B cell (primary cell): ENCODE data around the gene MAG. TPM values are rescaled to one million over a fixed set of nuclear protein-coding genes. Genes with fewer than 3 reads are reported as not detected.

Source experiments
- ATAC-seq: fragments of 200-7000 bp; cut with Tn5 transposase; one replicate; pipeline ENCODE4 v1.10.0; 2021; ENCODE audit warnings: low read depth, mild to moderate bottlenecking, moderate number of reproducible peaks, moderate library complexity
- CTCF ChIA-PET: fragments of 350-600 bp; sonication (Branson Sonifier 250); formaldehyde crosslinking; loops from one replicate; lab custom pipeline; 2021; ENCODE audit warnings: antibody characterized with exemption, inconsistent platforms; lab: Charles Lee
- POLR2A ChIA-PET: fragments of 350-600 bp; sonication (Branson Sonifier 250); formaldehyde crosslinking; loops from one replicate; lab custom pipeline; 2021; ENCODE audit warnings: antibody characterized with exemption; lab: Charles Lee
- DNase-seq: peaks from one replicate; pipeline ENCODE4 v3.0.0; 2013
- H2AFZ ChIP-seq: 2 replicates; pipeline ENCODE4 v1.6.1; 2012; ENCODE audit warnings: mild to moderate bottlenecking, low read depth, low read length; ENCODE audit not compliant: insufficient read depth, poor library complexity, severe bottlenecking
- H3K27ac ChIP-seq, 2 donors: 1 replicate in 1 of 2; 2 replicates in 1 of 2; pipeline ENCODE4 v1.5.1; 2012 to 2013; ENCODE audit warnings: low read length in 2 of 2, mild to moderate bottlenecking in 2 of 2, moderate library complexity in 1 of 2
- H3K27me3 ChIP-seq, 4 experiments: fragments of 200-600 bp in 1 of 4; sonication (generic) in 1 of 4; replicated peaks in 1 of 4; 1 replicate in 2 of 4; 2 replicates in 2 of 4; pipeline versions ENCODE4 v1.6.1 to v1.7.0; 2013 to 2016; ENCODE audit warnings: low read length in 3 of 4, mild to moderate bottlenecking in 2 of 4, mixed read lengths in 1 of 4, moderate library complexity in 1 of 4; ENCODE audit not compliant: insufficient read depth in 4 of 4, control insufficient read depth in 3 of 4; ENCODE audit errors: control extremely low read depth in 1 of 4
- H3K36me3 ChIP-seq, 2 experiments: replicated peaks in 1 of 2; 1 replicate in 1 of 2; 2 replicates in 1 of 2; pipeline versions ENCODE4 v1.6.1 to v1.7.1; 2013; ENCODE audit warnings: low read length in 1 of 2; ENCODE audit not compliant: insufficient read depth in 2 of 2, control insufficient read depth in 1 of 2; ENCODE audit errors: control extremely low read depth in 1 of 2, extremely low read depth in 1 of 2
- H3K4me1 ChIP-seq, 2 donors: fragments of 200-600 bp in 1 of 2; sonication (generic) in 1 of 2; 1 replicate in 1 of 2; 2 replicates in 1 of 2; pipeline versions ENCODE4 v1.5.1 to v1.6.1; 2013 to 2017; ENCODE audit warnings: low read length in 2 of 2; ENCODE audit not compliant: control insufficient read depth in 2 of 2, insufficient read depth in 2 of 2
- H3K4me2 ChIP-seq: replicated peaks from 2 replicates; pipeline ENCODE3; 2012; ENCODE audit warnings: mild to moderate bottlenecking, low read depth, low read length; ENCODE audit not compliant: poor library complexity, severe bottlenecking
- H3K4me3 ChIP-seq, 5 experiments: fragments of 200-600 bp in 1 of 5; sonication (generic) in 1 of 5; 1 replicate in 3 of 5; 2 replicates in 2 of 5; pipeline versions ENCODE4 v1.5.1 to v1.7.0; 2011 to 2016; ENCODE audit warnings: low read length in 4 of 5, mild to moderate bottlenecking in 4 of 5, low read depth in 2 of 5, control low read depth in 1 of 5, moderate library complexity in 1 of 5; ENCODE audit not compliant: insufficient read depth in 1 of 5; ENCODE audit errors: control extremely low read depth in 1 of 5, extremely low read depth in 1 of 5
- H3K79me2 ChIP-seq: fragments of 200-600 bp; sonication (generic); one replicate; pipeline ENCODE4 v1.6.0; 2016; ENCODE audit warnings: low read length; ENCODE audit not compliant: control insufficient read depth, insufficient read depth
- H3K9ac ChIP-seq: fragments of 200-600 bp; sonication (generic); 2 replicates; pipeline ENCODE4 v1.6.1; 2017; ENCODE audit warnings: mild to moderate bottlenecking, low read length, moderate library complexity
- H3K9me3 ChIP-seq, 3 donors: one replicate each; pipeline versions ENCODE4 v1.6.1 to v1.7.1; 2013; ENCODE audit warnings: low read length in 2 of 3; ENCODE audit not compliant: control insufficient read depth in 2 of 3, insufficient read depth in 1 of 3; ENCODE audit errors: control extremely low read depth in 1 of 3
- H4K20me1 ChIP-seq: 2 replicates; pipeline ENCODE4 v1.6.0; 2012; ENCODE audit warnings: mild to moderate bottlenecking, low read length; ENCODE audit not compliant: insufficient read depth, control insufficient read depth, poor library complexity, severe bottlenecking
- H3K27ac Mint-ChIP-seq: one replicate; pipeline ENCODE4 v1.8.0; 2021; ENCODE audit warnings: mixed read lengths
- H3K27me3 Mint-ChIP-seq: one replicate; pipeline ENCODE4 v1.8.0; 2021; ENCODE audit warnings: mixed read lengths
- H3K4me1 Mint-ChIP-seq: one replicate; pipeline ENCODE4 v1.8.0; 2021; ENCODE audit warnings: mixed read lengths
- H3K4me3 Mint-ChIP-seq: one replicate; pipeline ENCODE4 v1.8.0; 2021; ENCODE audit warnings: mixed read lengths
- H3K9me3 Mint-ChIP-seq: one replicate; pipeline ENCODE4 v1.8.0; 2022; ENCODE audit warnings: mixed read lengths; ENCODE audit not compliant: insufficient read depth
- EZH2 ChIP-seq: IDR thresholded peaks from 2 replicates; pipeline ENCODE4 v1.6.1; 2012; ENCODE audit warnings: borderline replicate concordance, low read depth, mild to moderate bottlenecking, moderate library complexity, low read length; ENCODE audit not compliant: insufficient read depth, poor library complexity, severe bottlenecking
- WGBS: methylation state at CpG from one replicate; pipeline ENCODE4 v1.1.5; 2013; ENCODE audit warnings: missing lambda C conversion rate; ENCODE audit not compliant: insufficient coverage; 5-methylcytosine and 5-hydroxymethylcytosine counted together
- intact Hi-C: fragments of 100-400 bp; cut with micrococcal nuclease; formaldehyde crosslinking; loops from one replicate; pipeline ENCODE4 v1.10.0; 2022
- polyA plus RNA-seq: library from polyadenylated mRNA; depleted of rRNA; stranded (reverse); fragments of >200 nt; gene quantifications from 2 replicates; pipeline ENCODE4 v1.2.3, GENCODE V29; 2012
- total RNA-seq, 2 donors: library from RNA; stranded (reverse); fragments of 120-200 nt in 1 of 2; gene quantifications; 1 replicate in 1 of 2; 2 replicates in 1 of 2; pipeline versions ENCODE4 v1.2.3 to v1.2.4, GENCODE V29; 2013 to 2022
- TF ChIP-seq, protein P1 (sequence below): fragments of 200-600 bp; IDR thresholded peaks from one replicate; pipeline ENCODE4 v1.8.0; 2022; ENCODE audit warnings: antibody characterized with exemption, mild to moderate bottlenecking

MAG gene
- total and polyA plus RNA-seq, 2 donors (not counting 1 experiment from before 2014, with no cell fraction given) = 0.12 to 0.58 TPM

- Mint-ChIP-seq H3K9me3 (no peaks in the 10 kb centered on the region), H3K27me3 (no peaks in the 10 kb centered on the region), H3K4me1 (peaks cover 58% of the 10 kb centered on the region), H3K4me3 (peak overlapping the region; percentile 91), H3K27ac (peak overlapping the region; percentile 95)
- DNase-seq (no peak), ATAC-seq (no peak)
- no peaks in the 10 kb centered on the region for H3K9me3 ChIP-seq
- WGBS = under 1% methylated on average over 35 of the region's 40 CpGs
- peaks cover 40% of the 10 kb centered on the region for H3K79me2 ChIP-seq
- intact Hi-C loops = loop anchor here (1.0 to 5.0 kb wide), 2 partner anchors 126 to 200 kb away; no protein-coding TSS in a partner anchor
- ChIA-PET POLR2A (interaction anchor here (0.6 to 1.2 kb wide), 3 partner anchors 9 to 873 kb away, joined by 3 read pairs; partner anchors contain the start of gene CAPNS1), CTCF (interaction anchor here (1.0 to 1.3 kb wide), 3 partner anchors 126 to 201 kb away, joined by 3 to 4 read pairs (median 3); no protein-coding TSS in a partner anchor)
- H3K27ac ChIP-seq = peak overlapping the region; percentile 60 to 88
- peak overlapping the region; percentile 80 for H2AFZ ChIP-seq
- TF ChIP-seq, protein P1, sequence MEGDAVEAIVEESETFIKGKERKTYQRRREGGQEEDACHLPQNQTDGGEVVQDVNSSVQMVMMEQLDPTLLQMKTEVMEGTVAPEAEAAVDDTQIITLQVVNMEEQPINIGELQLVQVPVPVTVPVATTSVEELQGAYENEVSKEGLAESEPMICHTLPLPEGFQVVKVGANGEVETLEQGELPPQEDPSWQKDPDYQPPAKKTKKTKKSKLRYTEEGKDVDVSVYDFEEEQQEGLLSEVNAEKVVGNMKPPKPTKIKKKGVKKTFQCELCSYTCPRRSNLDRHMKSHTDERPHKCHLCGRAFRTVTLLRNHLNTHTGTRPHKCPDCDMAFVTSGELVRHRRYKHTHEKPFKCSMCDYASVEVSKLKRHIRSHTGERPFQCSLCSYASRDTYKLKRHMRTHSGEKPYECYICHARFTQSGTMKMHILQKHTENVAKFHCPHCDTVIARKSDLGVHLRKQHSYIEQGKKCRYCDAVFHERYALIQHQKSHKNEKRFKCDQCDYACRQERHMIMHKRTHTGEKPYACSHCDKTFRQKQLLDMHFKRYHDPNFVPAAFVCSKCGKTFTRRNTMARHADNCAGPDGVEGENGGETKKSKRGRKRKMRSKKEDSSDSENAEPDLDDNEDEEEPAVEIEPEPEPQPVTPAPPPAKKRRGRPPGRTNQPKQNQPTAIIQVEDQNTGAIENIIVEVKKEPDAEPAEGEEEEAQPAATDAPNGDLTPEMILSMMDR = no peak
- no peak for TF ChIP-seq EZH2
- H3K4me1 ChIP-seq = peaks cover 43 to 64% of the 10 kb centered on the region in 2 donors
- H3K36me3 ChIP-seq = peaks cover 0 to 27% of the 10 kb centered on the region in 2 experiments
- H3K4me3 ChIP-seq = peak overlapping the region; percentile 68 to 97 (median 77)
- H3K4me2 ChIP-seq = peak overlapping the region; percentile 95
- H4K20me1 ChIP-seq = peaks cover 37% of the 10 kb centered on the region
- H3K27me3 ChIP-seq = no peaks in the 10 kb centered on the region
- peak overlapping the region; percentile 91 for H3K9ac ChIP-seq
These were observed 24.6 kb upstream of the MAG start for GRCh38 chr19:35267353-35267817.
